Transverse colon (tissue), 4 donors: ENCODE measurements around the gene BDKRB2. TPM values are rescaled to one million over a fixed set of nuclear protein-coding genes. Genes with fewer than 3 reads are reported as not detected.

Experiments used
- DNase-seq: peaks from one replicate; pipeline ENCODE4 v3.0.0-alpha.2; 2019
- H3K27ac ChIP-seq, 4 donors: fragments of 200-600 bp; sonication (generic); 2 replicates each; pipeline ENCODE4 v1.5.1; 2016 to 2018; ENCODE audit warnings: inconsistent platforms in 4 of 4
- H3K27me3 ChIP-seq: fragments of 200-600 bp; sonication (generic); 2 replicates; pipeline ENCODE4 v1.5.1; 2017; ENCODE audit warnings: inconsistent platforms
- H3K36me3 ChIP-seq, 4 donors: fragments of 200-600 bp; sonication (generic); 2 replicates each; pipeline ENCODE4 v1.5.1; 2017 to 2019; ENCODE audit warnings: inconsistent platforms in 4 of 4
- H3K4me1 ChIP-seq, 4 donors: fragments of 200-600 bp; sonication (generic); 2 replicates each; pipeline ENCODE4 v1.5.1; 2017 to 2020; ENCODE audit warnings: inconsistent platforms in 4 of 4
- H3K4me3 ChIP-seq, 4 donors: fragments of 200-600 bp; sonication (generic); 1 replicate in 1 of 4; 2 replicates in 3 of 4; pipeline versions ENCODE4 v1.5.1 to v1.6.1; 2017 to 2019; ENCODE audit warnings: inconsistent platforms in 4 of 4
- H3K9me3 ChIP-seq, 2 donors: fragments of 200-600 bp; sonication (generic); 2 replicates each; pipeline ENCODE4 v1.5.1; 2017 to 2019; ENCODE audit warnings: inconsistent platforms in 2 of 2
- CTCF ChIP-seq, 5 experiments: fragments of 200-600 bp in 3 of 5; fragments of 450-650 bp in 2 of 5; sonication (generic) in 3 of 5; IDR thresholded peaks; 1 replicate in 2 of 5; 2 replicates in 3 of 5; pipeline ENCODE4 v1.5.1; 2016 to 2017; ENCODE audit warnings: antibody characterized with exemption in 5 of 5, inconsistent platforms in 3 of 5, mild to moderate bottlenecking in 2 of 5, moderate library complexity in 1 of 5
- EP300 ChIP-seq: sonication (generic); formaldehyde crosslinking; IDR thresholded peaks from one replicate; pipeline ENCODE4 v1.6.1; 2017; ENCODE audit warnings: antibody characterized with exemption, low read depth
- POLR2A ChIP-seq: fragments of 450-650 bp; IDR thresholded peaks from one replicate; pipeline ENCODE4 v1.6.1; 2016; ENCODE audit warnings: antibody characterized with exemption, mild to moderate bottlenecking, moderate library complexity
- POLR2AphosphoS5 ChIP-seq, 3 donors: sonication (generic); formaldehyde crosslinking; IDR thresholded peaks; one replicate each; pipeline ENCODE4 v1.6.1; 2016; ENCODE audit warnings: antibody characterized with exemption in 3 of 3
- WGBS, 2 donors: methylation state at CpG; one replicate each; pipeline ENCODE4 v1.1.5; 2018; ENCODE audit warnings: low coverage in 1 of 2; 5-methylcytosine and 5-hydroxymethylcytosine counted together
- in situ Hi-C, 4 donors: fragments of 200-750 bp; cut with MboI; loops; one replicate each; pipeline versions ENCODE4 v1.15.0 to v1.15.1; 2017; ENCODE audit warnings: low sequenced_read_pairs in 3 of 4, low pct_ligation_motif_present in 1 of 4, low pct_unique_long_range_greater_than_20kb in 1 of 4
- intact Hi-C: fragments of 100-400 bp; cut with DNase I; formaldehyde crosslinking; loops from one replicate; pipeline ENCODE4 v1.15.1; 2023; ENCODE audit warnings: low total_unique reads
- total RNA-seq, 4 donors: library from RNA; depleted of rRNA; stranded (reverse); fragments of >200 nt; gene quantifications; one replicate each; pipeline ENCODE4 v1.1.0, GENCODE V29; 2016

BDKRB2 gene
- total RNA-seq, 4 donors from 2014 or later, result 2.6 to 19.8 (median 17.4) TPM

- no peaks in the 10 kb centered on the region for H3K27me3 ChIP-seq
- peaks cover 0 to 4% of the 10 kb centered on the region in 2 donors for H3K9me3 ChIP-seq
- no peak overlapping the region for H3K4me3 ChIP-seq
- H3K27ac ChIP-seq, result no peak overlapping the region
- 85 to 100% methylated on average over 1 to 4 of the region's 4 CpGs for WGBS, 2 donors
- no peak for TF ChIP-seq POLR2A
- no peak for TF ChIP-seq CTCF (IDR thresholded peaks at IDR 0.05)
- no peak for TF ChIP-seq POLR2AphosphoS5 (IDR thresholded peaks at IDR 0.05)
- no peak for TF ChIP-seq EP300
- H3K36me3 ChIP-seq, result no peaks in the 10 kb centered on the region
- DNase-seq, result no peak
- peaks cover 0 to 6% (median 0%) of the 10 kb centered on the region in 4 donors for H3K4me1 ChIP-seq
- in situ Hi-C loops, result no loop called here
- intact Hi-C loops, result no loop called here
These were observed 8.3 kb downstream of the BDKRB2 start for GRCh38 chr14:96212896-96213295.

GRCh38 chr14:96213871-96214465 lies 9.3 kb downstream of the BDKRB2 start:
- no peak for TF ChIP-seq POLR2AphosphoS5 (IDR thresholded peaks at IDR 0.05)
- TF ChIP-seq CTCF (IDR thresholded peaks at IDR 0.05), result no peak
- TF ChIP-seq POLR2A, result no peak
- TF ChIP-seq EP300, result no peak
- no peak overlapping the region for H3K4me3 ChIP-seq
- intact Hi-C loops, result no loop called here
- 40 to 77% methylated on average over 1 to 10 of the region's 10 CpGs for WGBS, 2 donors
- no peaks in the 10 kb centered on the region for H3K27me3 ChIP-seq
- H3K4me1 ChIP-seq, result peaks cover 0 to 6% (median 0%) of the 10 kb centered on the region in 4 donors
- no peak for DNase-seq
- H3K36me3 ChIP-seq, result no peaks in the 10 kb centered on the region
- in situ Hi-C loops, result no loop called here
- H3K9me3 ChIP-seq, result peaks cover 0 to 4% of the 10 kb centered on the region in 2 donors
- peak overlapping the region in 1 of 4 donors; percentile 12 for H3K27ac ChIP-seq

GRCh38 chr14:96214793-96215192 lies 10.2 kb downstream of the BDKRB2 start:
- Histone ChIP-seq H3K36me3 (no peaks in the 10 kb centered on the region), H3K27ac (peak overlapping the region in 1 of 4 donors; percentile 21), H3K27me3 (no peaks in the 10 kb centered on the region), H3K4me1 (peaks cover 0 to 6% (median 0%) of the 10 kb centered on the region in 4 donors), H3K4me3 (no peak overlapping the region), H3K9me3 (peaks cover 0 to 4% of the 10 kb centered on the region in 2 donors)
- DNase-seq, result no peak
- in situ Hi-C loops, result no loop called here
- intact Hi-C loops, result no loop called here
- WGBS, 2 donors, result 73 to 77% methylated on average over 4 of the region's 4 CpGs
- TF ChIP-seq POLR2A, result no peak
- no peak for TF ChIP-seq CTCF (IDR thresholded peaks at IDR 0.05)
- no peak for TF ChIP-seq POLR2AphosphoS5 (IDR thresholded peaks at IDR 0.05)
- TF ChIP-seq EP300, result no peak

GRCh38 chr14:96215452-96216244 lies 11.0 kb downstream of the BDKRB2 start:
- intact Hi-C loops, result no loop called here
- no peak for DNase-seq
- Histone ChIP-seq H3K9me3 (peaks cover 0 to 4% of the 10 kb centered on the region in 2 donors), H3K27ac (no peak overlapping the region), H3K4me1 (peaks cover 0 to 6% (median 1%) of the 10 kb centered on the region in 4 donors), H3K27me3 (no peaks in the 10 kb centered on the region), H3K4me3 (no peak overlapping the region), H3K36me3 (no peaks in the 10 kb centered on the region)
- TF ChIP-seq CTCF (IDR thresholded peaks at IDR 0.05), result no peak
- TF ChIP-seq POLR2A, result no peak
- no peak for TF ChIP-seq POLR2AphosphoS5 (IDR thresholded peaks at IDR 0.05)
- no peak for TF ChIP-seq EP300
- 83 to 89% methylated on average over 1 to 7 of the region's 7 CpGs for WGBS, 2 donors
- in situ Hi-C loops, result no loop called here
